H1 (cell line): ENCODE measurements around the gene ZNF716. TPM values are rescaled to one million over a fixed set of nuclear protein-coding genes. Genes with fewer than 3 reads are reported as not detected.

ENCODE experiments used
- CTCF ChIA-PET: fragments of 300-600 bp; sonication (Branson Sonifier 250); formaldehyde crosslinking; loops from one replicate; lab custom pipeline; 2021; ENCODE audit not compliant: partially characterized antibody; lab: Charles Lee
- POLR2A ChIA-PET: fragments of 300-600 bp; sonication (Branson Sonifier 250); formaldehyde crosslinking; loops from one replicate; lab custom pipeline; 2021; ENCODE audit warnings: inconsistent platforms; ENCODE audit not compliant: partially characterized antibody; lab: Charles Lee
- DNase-seq, 2 experiments: peaks; one replicate each; pipeline versions ENCODE4 v3.0.0 to v3.0.0-alpha.2; 2010 to 2022; ENCODE audit warnings: low spot score in 2 of 2, low read depth in 1 of 2, mixed read lengths in 1 of 2
- FAIRE-seq: peaks from 2 replicates; lab custom pipeline; 2011; peaks lifted over from hg19 to GRCh38; lab: Jason Lieb, UNC
- H2AFZ ChIP-seq: 2 replicates; pipeline ENCODE4 v1.8.1; 2012; ENCODE audit warnings: low read length, inconsistent platforms
- H2AK5ac ChIP-seq: 2 replicates; pipeline ENCODE4 v1.6.1; 2013; ENCODE audit warnings: low read depth, low read length
- H2BK120ac ChIP-seq: replicated peaks from 2 replicates; pipeline ENCODE3; 2013; ENCODE audit warnings: low read depth, low read length, inconsistent platforms
- H2BK12ac ChIP-seq: 2 replicates; pipeline ENCODE4 v1.6.1; 2013; ENCODE audit warnings: low read depth, low read length
- H2BK15ac ChIP-seq: 2 replicates; pipeline ENCODE4 v1.6.1; 2013; ENCODE audit warnings: low read length
- H2BK20ac ChIP-seq: 2 replicates; pipeline ENCODE4 v1.6.1; 2013; ENCODE audit warnings: low read length
- H2BK5ac ChIP-seq: 2 replicates; pipeline ENCODE4 v1.6.1; 2013; ENCODE audit warnings: low read depth, low read length
- H3K14ac ChIP-seq: 2 replicates; pipeline ENCODE4 v1.6.1; 2013; ENCODE audit warnings: inconsistent platforms; ENCODE audit not compliant: insufficient read length
- H3K18ac ChIP-seq: 2 replicates; pipeline ENCODE4 v1.6.1; 2013; ENCODE audit warnings: low read length; ENCODE audit errors: extremely low read depth
- H3K23ac ChIP-seq: 2 replicates; pipeline ENCODE4 v1.6.1; 2013; ENCODE audit warnings: inconsistent platforms; ENCODE audit not compliant: insufficient read length
- H3K23me2 ChIP-seq: 2 replicates; pipeline ENCODE4 v1.6.1; 2013; ENCODE audit warnings: low read depth, low read length
- H3K27ac ChIP-seq: 2 replicates; pipeline ENCODE4 v1.6.1; 2011; ENCODE audit warnings: low read depth, low read length, inconsistent platforms
- H3K27me3 ChIP-seq, 4 experiments: replicated peaks in 1 of 4; 1 replicate in 1 of 4; 2 replicates in 3 of 4; pipeline versions ENCODE4 v1.6.1 to v1.8.1; 2011 to 2013; ENCODE audit warnings: low read length in 3 of 4, mild to moderate bottlenecking in 3 of 4, inconsistent platforms in 2 of 4, mixed read lengths in 2 of 4, moderate library complexity in 1 of 4; ENCODE audit not compliant: control insufficient read depth in 3 of 4, insufficient read depth in 3 of 4; ENCODE audit errors: extremely low read depth in 1 of 4
- H3K36me3 ChIP-seq, 4 experiments: 2 replicates each; pipeline versions ENCODE4 v1.6.1 to v1.8.1; 2011 to 2013; ENCODE audit warnings: mild to moderate bottlenecking in 4 of 4, low read length in 3 of 4, moderate library complexity in 2 of 4, control low read depth in 1 of 4, inconsistent platforms in 1 of 4; ENCODE audit not compliant: insufficient read depth in 4 of 4, control insufficient read depth in 2 of 4
- H3K4ac ChIP-seq: replicated peaks from 2 replicates; pipeline ENCODE3; 2013; ENCODE audit warnings: low read length, low read depth, mixed read lengths, inconsistent platforms; ENCODE audit not compliant: insufficient read length
- H3K4me1 ChIP-seq, 4 experiments: replicated peaks in 1 of 4; 1 replicate in 1 of 4; 2 replicates in 3 of 4; pipeline versions ENCODE4 v1.6.1 to v1.8.1; 2011 to 2013; ENCODE audit warnings: low read length in 3 of 4, inconsistent platforms in 2 of 4, mixed read lengths in 1 of 4; ENCODE audit not compliant: insufficient read depth in 4 of 4, control insufficient read depth in 3 of 4
- H3K4me2 ChIP-seq, 2 experiments: 2 replicates each; pipeline versions ENCODE4 v1.6.1 to v1.8.1; 2011 to 2013; ENCODE audit warnings: low read depth in 2 of 2, low read length in 2 of 2, control low read depth in 1 of 2, inconsistent platforms in 1 of 2, mild to moderate bottlenecking in 1 of 2; ENCODE audit not compliant: insufficient read depth in 1 of 2
- H3K4me3 ChIP-seq, 4 experiments: fragments of 200-600, 300-600 bp in 1 of 4; sonication (generic), shearing (Covaris generic), sonication (Bioruptor Twin) in 1 of 4; 2 replicates each; pipeline versions ENCODE4 v1.5.1 to v1.8.1; 2011 to 2016; ENCODE audit warnings: low read length in 4 of 4, low read depth in 3 of 4, control low read depth in 2 of 4, inconsistent platforms in 2 of 4, mild to moderate bottlenecking in 2 of 4, mixed read lengths in 1 of 4, moderate library complexity in 1 of 4; ENCODE audit not compliant: insufficient read depth in 2 of 4; ENCODE audit errors: extremely low read depth in 1 of 4
- H3K56ac ChIP-seq: replicated peaks from 2 replicates; pipeline ENCODE3; 2013; ENCODE audit warnings: low read depth, mild to moderate bottlenecking, mixed read lengths, low read length, inconsistent platforms; ENCODE audit not compliant: insufficient read length
- H3K79me1 ChIP-seq: 2 replicates; pipeline ENCODE4 v1.6.1; 2013; ENCODE audit warnings: low read depth, low read length, control low read depth
- H3K79me2 ChIP-seq, 2 experiments: 2 replicates each; pipeline versions ENCODE4 v1.6.1 to v1.8.1; 2012 to 2013; ENCODE audit warnings: low read length in 2 of 2, mild to moderate bottlenecking in 2 of 2, inconsistent platforms in 1 of 2; ENCODE audit not compliant: insufficient read depth in 2 of 2, control insufficient read depth in 1 of 2
- H3K9ac ChIP-seq, 4 experiments: replicated peaks in 1 of 4; 1 replicate in 1 of 4; 2 replicates in 3 of 4; pipeline versions ENCODE4 v1.6.1 to v1.8.1; 2011 to 2013; ENCODE audit warnings: low read depth in 3 of 4, low read length in 3 of 4, control low read depth in 2 of 4, mild to moderate bottlenecking in 2 of 4, moderate library complexity in 2 of 4, inconsistent platforms in 1 of 4; ENCODE audit errors: extremely low read depth in 1 of 4
- H3K9me3 ChIP-seq, 2 experiments: 2 replicates each; pipeline versions ENCODE4 v1.6.1 to v1.8.1; 2012 to 2013; ENCODE audit warnings: mild to moderate bottlenecking in 2 of 2, moderate library complexity in 2 of 2, control low read depth in 1 of 2, inconsistent platforms in 1 of 2, low read depth in 1 of 2, low read length in 1 of 2, mixed read lengths in 1 of 2; ENCODE audit not compliant: insufficient read depth in 2 of 2
- H4K20me1 ChIP-seq, 2 experiments: replicated peaks in 1 of 2; 2 replicates each; pipeline versions ENCODE3 to v1.8.1; 2011 to 2013; ENCODE audit warnings: inconsistent platforms in 2 of 2, low read length in 2 of 2, mild to moderate bottlenecking in 1 of 2; ENCODE audit not compliant: insufficient read depth in 2 of 2, control insufficient read depth in 1 of 2
- H4K5ac ChIP-seq: 2 replicates; pipeline ENCODE4 v1.6.1; 2013; ENCODE audit warnings: low read length, low read depth, mixed read lengths, inconsistent platforms; ENCODE audit not compliant: insufficient read length
- H4K8ac ChIP-seq: 2 replicates; pipeline ENCODE4 v1.8.0; 2013; ENCODE audit warnings: mild to moderate bottlenecking, moderate library complexity, low read length, inconsistent platforms; ENCODE audit not compliant: insufficient read depth; ENCODE audit errors: extremely low read depth
- H4K91ac ChIP-seq: replicated peaks from 2 replicates; pipeline ENCODE3; 2013; ENCODE audit warnings: low read length, mixed read lengths, inconsistent platforms; ENCODE audit not compliant: insufficient read length
- CEBPB ChIP-seq: IDR thresholded peaks from 2 replicates; pipeline ENCODE4 v1.6.1; 2012; ENCODE audit warnings: low read depth, low read length
- EGR1 ChIP-seq: IDR thresholded peaks from 2 replicates; pipeline ENCODE4 v1.6.1; 2011; ENCODE audit warnings: low read depth, low read length, borderline replicate concordance
- GTF2F1 ChIP-seq: IDR thresholded peaks from 2 replicates; pipeline ENCODE4 v1.6.1; 2012; ENCODE audit warnings: low read depth, low read length, improper control_type of control experiment, borderline replicate concordance
- WGBS, 2 experiments: shearing (Covaris generic) in 1 of 2; methylation state at CpG; one replicate each; pipeline versions ENCODE4 v1.1.6 to v1.1.7; 2013 to 2015; ENCODE audit warnings: low lambda C conversion rate in 2 of 2, mixed read lengths in 2 of 2, inconsistent platforms in 1 of 2, low coverage in 1 of 2, missing lambda C conversion rate in 1 of 2; ENCODE audit not compliant: insufficient replicate concordance in 2 of 2, insufficient coverage in 1 of 2, insufficient read length in 1 of 2; ENCODE audit errors: extremely low coverage in 1 of 2, missing lambda C conversion rate in 1 of 2; 5-methylcytosine and 5-hydroxymethylcytosine counted together
- polyA plus RNA-seq, 7 experiments: library from polyadenylated mRNA; depleted of rRNA in 3 of 7; stranded (reverse) in 5 of 7; unstranded in 2 of 7; fragments of >200 nt in 5 of 7; fragments of 200-250 nt in 2 of 7; gene quantifications; 1 replicate in 5 of 7; 2 replicates in 1 of 7; 4 replicates in 1 of 7; pipeline versions ENCODE4 v1.2.1 to v1.2.3, GENCODE V29; 2011 to 2013; ENCODE audit warnings: missing spikeins in 2 of 7, mixed read lengths in 2 of 7
- total RNA-seq: library from RNA; stranded (reverse); fragmentation: NEBNext Ultra II Directional; extraction: Animal tissue kit (Norgen Biotek cat#: 25700); gene quantifications from 2 replicates; pipeline ENCODE4 v1.2.1, GENCODE V29; 2021

The ZNF716 gene
- total and polyA plus RNA-seq, 2 of the 8 experiments (the other 6 are each of a cell fraction or from before 2014, with no cell fraction given), result not detected

- no peak overlapping the region for H4K91ac ChIP-seq
- no peak for TF ChIP-seq EGR1
- no peak for TF ChIP-seq GTF2F1
- TF ChIP-seq CEBPB, result no peak
- WGBS, 2 experiments, result 67% methylated on average over 6 of the region's 6 CpGs; no CpG with 5 or more reads in 1 of the 2 experiments
- H3K79me1 ChIP-seq, result no peaks in the 10 kb centered on the region
- H4K5ac ChIP-seq, result no peak overlapping the region
- no peak overlapping the region for H2BK12ac ChIP-seq
- no peaks in the 10 kb centered on the region for H4K20me1 ChIP-seq
- H3K9ac ChIP-seq, result no peak overlapping the region
- H3K4me1 ChIP-seq, result no peaks in the 10 kb centered on the region
- no peaks in the 10 kb centered on the region for H3K36me3 ChIP-seq
- no peak overlapping the region for H3K4me3 ChIP-seq
- H2BK20ac ChIP-seq, result no peak overlapping the region
- no peak overlapping the region for H2AK5ac ChIP-seq
- no peak overlapping the region for H3K4ac ChIP-seq
- no peak overlapping the region for H3K27ac ChIP-seq
- FAIRE-seq (no peak), DNase-seq (no peak)
- no peak overlapping the region for H2BK5ac ChIP-seq
- CTCF ChIA-PET, result no interaction called here
- no peak overlapping the region for H3K18ac ChIP-seq
- H3K27me3 ChIP-seq, result no peaks in the 10 kb centered on the region
- peaks cover 67 to 83% of the 10 kb centered on the region in 2 experiments for H3K9me3 ChIP-seq
- POLR2A ChIA-PET, result no interaction called here
- H3K23ac ChIP-seq, result no peak overlapping the region
- no peak overlapping the region for H3K56ac ChIP-seq
- no peak overlapping the region for H3K14ac ChIP-seq
- H2BK15ac ChIP-seq, result no peak overlapping the region
- H2AFZ ChIP-seq, result no peak overlapping the region
- H3K23me2 ChIP-seq, result no peaks in the 10 kb centered on the region
- no peak overlapping the region for H3K4me2 ChIP-seq
- no peak overlapping the region for H2BK120ac ChIP-seq
- H3K79me2 ChIP-seq, result no peaks in the 10 kb centered on the region
- no peak overlapping the region for H4K8ac ChIP-seq
Observed at GRCh38 chr7:57412168-57412567, 37.8 kb upstream of the ZNF716 start.
